Fibroblast of gingiva (primary cell): ENCODE results near the gene EXT2.

Experiments
- DNase-seq: peaks from one replicate; pipeline ENCODE4 v3.0.0-alpha.2; 2011; ENCODE audit warnings: low read depth

Gene EXT2

GRCh38 chr11:44133335-44133946 lies 38.0 kb downstream of the EXT2 start:
- peak; percentile 49 for DNase-seq

GRCh38 chr11:44134625-44135024 lies 39.1 kb downstream of the EXT2 start:
- no peak for DNase-seq

GRCh38 chr11:44136176-44136945 lies 40.9 kb downstream of the EXT2 start:
- DNase-seq, result no peak

- DNase-seq, result no peak
Measured at GRCh38 chr11:44137057-44137456, 41.6 kb downstream of the EXT2 start.

DNA sequence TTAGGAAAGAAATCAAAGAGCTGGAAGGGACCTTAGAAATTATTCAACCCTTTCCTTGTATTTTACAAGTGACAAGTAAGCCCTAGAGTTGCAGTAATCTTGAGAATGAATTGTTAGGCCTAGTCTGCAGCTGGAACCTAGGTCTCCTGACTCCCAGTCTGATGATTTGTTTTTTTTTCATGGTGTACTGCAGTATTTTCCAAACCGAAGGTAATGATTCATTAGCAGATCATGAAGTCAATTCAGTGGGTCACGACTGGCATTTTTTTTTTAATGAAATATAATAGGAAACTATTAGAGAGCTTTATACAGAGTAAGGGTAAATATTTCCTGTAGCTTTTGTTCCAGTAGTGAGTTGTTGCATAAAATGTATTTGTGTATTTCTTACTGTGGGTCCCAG lies 42.8 kb downstream of the EXT2 start:
- peak; percentile 45 for DNase-seq

DNA sequence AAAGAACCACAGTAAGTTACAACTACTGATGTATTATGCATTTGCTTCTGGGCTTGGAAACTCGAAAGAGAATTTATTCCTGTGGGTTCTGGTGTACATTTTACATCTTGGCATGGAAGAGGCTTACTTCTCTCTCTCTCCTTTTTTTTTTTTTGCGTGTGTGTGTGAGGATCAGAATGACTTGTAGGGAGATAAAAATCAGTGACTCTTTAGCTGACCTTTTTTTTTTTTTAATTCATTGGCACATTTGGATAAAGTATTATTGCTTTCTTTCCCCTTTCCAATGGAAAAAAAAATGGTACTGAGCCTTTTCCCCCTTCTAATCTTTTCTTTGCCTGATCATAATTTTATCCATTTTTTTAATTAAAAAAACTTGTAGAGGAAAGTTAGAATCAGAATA lies 43.5 kb downstream of the EXT2 start:
- DNase-seq, result no peak

DNA sequence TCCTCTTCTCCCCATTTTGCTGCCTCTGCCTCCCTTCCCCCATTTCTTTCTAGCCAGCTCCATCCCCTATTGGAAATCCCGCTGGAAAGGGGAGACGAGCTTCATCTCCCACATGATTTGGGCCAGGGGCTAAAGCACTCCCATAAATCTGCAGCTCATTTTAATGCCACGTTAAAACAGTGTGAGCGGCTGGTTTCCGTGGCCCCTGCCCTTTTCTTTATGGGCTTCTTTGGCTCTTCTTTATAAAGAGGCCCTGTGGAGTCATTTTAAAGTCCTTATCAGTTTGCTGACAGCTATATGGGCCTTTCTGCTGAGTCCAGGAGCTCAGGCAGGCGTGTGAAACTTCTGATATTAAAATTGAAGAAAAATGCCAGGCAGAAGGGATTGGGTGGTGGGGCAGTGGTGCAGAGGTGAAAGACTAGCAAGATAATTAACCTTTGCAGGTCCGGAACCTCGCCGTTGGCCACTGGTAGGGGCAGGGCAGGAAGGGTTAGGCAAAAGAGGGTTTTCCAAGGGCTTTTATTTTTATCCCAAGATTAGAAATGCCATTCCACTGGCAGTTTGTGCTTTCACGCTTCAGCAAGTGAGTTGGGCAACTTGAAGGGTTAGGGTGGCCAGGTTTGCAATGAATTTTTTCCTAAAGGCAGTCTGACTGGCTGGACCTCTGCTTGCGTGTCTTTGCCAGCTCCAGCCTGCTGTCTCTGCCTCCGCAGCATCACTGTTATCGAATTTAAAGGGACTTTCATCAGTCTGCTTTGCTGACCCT lies 44.3 kb downstream of the EXT2 start:
- no peak for DNase-seq

DNA sequence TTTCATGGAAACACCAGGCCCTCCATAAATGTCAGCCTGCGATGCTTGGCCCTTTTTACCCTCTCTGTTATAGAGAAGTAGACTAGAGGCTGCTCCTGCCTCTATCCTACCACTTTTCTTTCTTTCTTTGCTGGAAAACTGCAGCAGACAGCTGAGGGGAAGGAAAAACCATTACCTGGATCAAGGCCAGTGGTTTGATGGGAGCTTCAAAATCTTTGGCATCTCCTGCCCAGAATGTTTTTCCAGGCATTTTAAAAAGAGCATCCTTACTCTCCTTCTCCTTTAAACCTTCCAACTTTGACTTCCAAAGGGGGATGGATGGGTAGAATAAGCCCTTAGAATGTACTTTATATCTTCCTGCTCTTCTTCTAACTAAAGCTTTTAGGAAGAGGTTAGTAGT lies 44.9 kb downstream of the EXT2 start:
- DNase-seq, result no peak

GRCh38 chr11:44140805-44141204 lies 45.3 kb downstream of the EXT2 start:
- no peak for DNase-seq

DNA sequence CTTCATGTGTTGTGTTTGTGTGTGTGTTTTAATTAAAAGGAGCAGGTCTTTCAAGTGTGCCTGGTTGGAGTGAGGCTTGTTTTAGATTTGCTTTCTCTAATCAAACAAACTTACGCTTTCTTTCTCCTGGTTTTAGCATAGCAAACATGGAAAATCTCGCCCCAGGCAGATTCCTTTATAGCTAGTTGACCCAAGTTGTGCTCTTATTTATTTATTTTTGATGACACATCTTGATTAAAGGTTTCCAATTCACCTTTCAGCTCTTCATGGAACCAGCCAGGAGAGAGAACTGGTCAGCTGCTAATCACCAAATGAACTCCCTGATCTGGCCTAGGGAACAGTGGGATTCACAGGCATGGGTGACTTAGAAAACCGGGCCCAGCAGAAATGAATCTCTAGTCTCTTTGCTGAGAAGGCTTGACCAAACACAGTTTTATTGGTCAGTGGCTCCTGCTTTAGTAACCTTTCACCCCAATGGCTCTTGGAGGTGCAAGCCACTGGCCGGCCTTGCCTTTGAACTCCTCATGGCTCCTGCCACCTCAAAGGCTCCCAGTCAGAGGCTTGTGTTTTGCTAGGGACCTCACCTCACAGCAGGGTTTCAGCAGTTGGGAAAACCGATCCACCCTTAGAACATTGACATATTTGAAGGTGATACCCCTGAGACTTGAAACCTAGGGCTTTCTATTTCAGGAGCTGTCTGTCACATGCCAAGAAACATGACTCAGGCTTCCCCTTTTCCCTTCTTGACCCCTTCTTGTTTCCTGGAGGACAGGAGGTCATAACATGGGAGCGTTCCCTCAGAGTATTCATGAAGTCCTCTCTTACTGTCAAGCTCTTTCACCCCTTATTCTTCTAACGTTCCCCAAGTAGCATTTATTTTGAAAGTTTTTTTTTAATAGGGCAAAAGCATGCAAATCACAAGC lies 48.8 kb downstream of the EXT2 start:
- DNase-seq, result no peak

DNA sequence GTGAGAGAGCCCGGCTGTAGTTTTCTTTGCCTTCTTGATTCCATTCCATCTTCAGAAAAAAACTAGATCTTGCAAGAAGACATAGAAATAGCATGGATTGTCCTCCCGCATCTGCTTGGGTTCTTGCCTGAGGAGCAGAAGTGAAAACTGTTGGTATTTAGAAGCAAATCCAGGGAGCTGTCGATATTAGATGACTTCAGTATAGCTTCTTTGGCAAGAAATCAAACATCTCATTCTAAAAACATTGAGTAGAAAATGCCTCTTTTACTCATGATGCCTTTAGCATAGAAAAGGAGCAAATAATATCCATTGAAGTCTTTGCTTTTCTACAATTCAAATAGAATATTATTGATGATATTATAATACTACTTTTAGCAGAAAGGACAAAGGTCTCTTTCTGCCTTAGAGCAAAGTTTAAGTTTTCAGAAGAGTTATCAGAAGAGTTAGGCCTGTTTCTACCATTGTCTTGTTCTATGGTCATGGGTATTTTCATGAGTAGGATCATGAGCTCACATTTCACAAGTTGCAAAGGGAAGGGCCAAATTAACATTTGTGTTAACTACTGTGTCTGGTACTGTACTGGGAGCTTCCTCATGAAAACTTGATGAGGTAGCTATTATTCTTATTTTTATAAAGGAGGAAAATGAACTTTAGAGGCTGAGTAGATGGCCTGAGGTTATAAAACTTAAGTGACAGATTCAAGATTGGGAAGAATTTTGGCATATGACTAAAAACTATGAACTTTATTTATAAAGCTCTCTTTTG lies 49.7 kb downstream of the EXT2 start:
- no peak for DNase-seq

DNA sequence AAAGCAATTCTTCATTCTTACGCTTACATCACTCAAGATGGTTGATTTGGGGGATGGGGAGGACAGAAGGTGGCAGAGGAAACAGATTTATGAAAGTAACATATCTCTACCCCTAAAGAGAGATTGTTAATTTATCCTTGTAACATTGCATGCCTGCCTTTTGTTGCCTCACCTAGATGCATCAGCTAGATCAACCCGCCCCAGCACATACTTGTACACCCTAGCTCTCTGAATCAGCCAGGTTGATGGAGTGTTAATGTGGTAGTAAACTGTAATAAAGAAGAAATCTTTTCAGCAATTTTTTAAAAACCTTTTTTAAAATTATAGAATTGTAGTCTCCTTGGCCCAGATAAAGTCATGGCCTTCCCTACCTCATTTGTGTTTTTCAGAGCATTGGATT lies 51.5 kb downstream of the EXT2 start:
- no peak for DNase-seq

GRCh38 chr11:44147751-44148150 lies 52.3 kb downstream of the EXT2 start:
- no peak for DNase-seq

- no peak for DNase-seq
Measured at GRCh38 chr11:44149651-44150050, 54.2 kb downstream of the EXT2 start.

DNA sequence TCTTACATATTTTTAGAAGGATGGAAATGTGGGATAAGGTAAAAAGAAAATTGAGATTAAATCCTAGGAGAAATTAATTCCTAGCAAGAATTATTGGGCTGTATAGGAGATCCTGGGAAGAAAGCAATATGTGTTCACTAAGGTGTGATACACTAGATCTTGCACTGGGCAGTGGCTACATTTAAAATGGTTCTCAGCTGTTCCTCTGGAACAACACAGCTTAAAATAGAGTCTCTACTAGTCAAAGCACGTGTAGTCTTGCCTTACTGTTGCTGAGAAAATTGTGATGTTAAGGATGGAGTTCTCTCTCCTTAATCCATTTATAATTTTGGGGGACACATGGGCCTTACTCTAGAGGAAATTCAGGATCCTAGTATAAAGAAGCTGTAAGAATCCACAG lies 54.9 kb downstream of the EXT2 start:
- no peak for DNase-seq

DNA sequence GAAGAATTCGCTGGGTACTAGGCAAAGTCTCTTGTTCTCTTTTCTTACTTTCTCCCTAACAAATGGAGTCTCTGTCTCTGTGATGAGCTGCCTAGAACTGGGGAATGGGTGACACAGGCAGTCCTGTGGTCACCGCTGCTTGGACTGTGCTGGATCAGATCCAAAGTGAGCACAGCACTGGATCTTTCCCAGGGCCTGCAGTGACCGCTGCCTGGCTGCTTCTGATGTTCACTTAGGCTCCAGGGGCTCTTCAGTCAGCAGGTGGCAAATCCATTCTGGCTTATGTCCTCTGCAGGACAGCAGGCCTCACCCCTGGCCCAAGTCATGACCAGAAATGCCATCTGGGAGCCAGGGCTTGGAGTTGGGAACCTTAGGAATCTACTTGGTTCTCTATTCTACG lies 61.5 kb downstream of the EXT2 start:
- DNase-seq, result no peak

- DNase-seq, result no peak
Measured at GRCh38 chr11:44158384-44158783, 62.9 kb downstream of the EXT2 start.

DNA sequence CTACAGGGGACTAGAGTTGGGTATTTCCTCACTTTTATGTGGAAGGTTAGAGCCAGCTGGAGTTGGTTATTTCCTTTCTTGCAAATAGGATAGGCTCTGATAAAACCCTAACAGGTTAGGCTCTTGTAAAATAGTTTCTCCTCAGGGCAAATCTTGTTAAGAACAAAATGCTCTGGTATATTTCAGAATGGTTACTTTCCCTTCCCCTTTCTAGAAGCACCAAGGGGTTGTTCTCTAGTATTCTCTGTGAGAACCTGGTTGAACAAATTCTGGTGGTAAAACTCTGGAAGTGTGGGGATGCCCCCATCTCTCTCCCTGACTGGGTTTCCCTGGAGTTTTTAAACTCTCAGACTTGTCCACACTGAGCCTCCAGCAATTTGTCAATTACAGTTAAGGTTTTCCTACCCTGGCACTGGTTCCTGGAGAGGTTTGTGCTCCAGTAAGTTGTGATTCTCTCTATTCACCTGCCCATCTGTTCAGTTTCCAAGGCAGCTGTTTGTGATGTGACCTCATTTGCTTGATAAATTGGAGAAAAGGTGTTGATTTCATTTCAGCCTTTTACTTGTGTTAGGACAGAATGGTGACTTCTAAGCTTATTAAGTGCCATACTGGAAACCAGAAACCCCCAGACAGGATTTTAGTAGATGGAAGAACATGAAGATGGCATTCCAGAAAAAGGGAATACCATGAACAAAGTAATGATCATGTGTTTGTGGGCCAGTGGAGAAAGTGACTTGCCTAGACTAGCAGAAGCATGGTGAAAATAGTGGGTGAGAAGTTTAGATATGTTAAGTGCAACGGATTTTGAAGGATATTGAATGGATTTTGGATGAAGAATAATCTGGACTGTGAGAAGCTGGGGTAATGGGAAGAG lies 64.6 kb downstream of the EXT2 start:
- DNase-seq, result no peak

GRCh38 chr11:44162004-44162403 lies 66.5 kb downstream of the EXT2 start:
- peak; percentile 20 for DNase-seq

- no peak for DNase-seq
Measured at GRCh38 chr11:44162662-44163061, 67.2 kb downstream of the EXT2 start.
